Measurements from ENCODE around the gene EFNB2.

GRCh38 chr13:106573868-106574267 is 38.4 kb upstream of the EFNB2 start:
- TF ChIP-seq, protein P1, sequence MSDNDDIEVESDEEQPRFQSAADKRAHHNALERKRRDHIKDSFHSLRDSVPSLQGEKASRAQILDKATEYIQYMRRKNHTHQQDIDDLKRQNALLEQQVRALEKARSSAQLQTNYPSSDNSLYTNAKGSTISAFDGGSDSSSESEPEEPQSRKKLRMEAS (CRISPR knock-in tag; IDR thresholded peaks at IDR 0.05), result no peak
- TF ChIP-seq, protein P2, sequence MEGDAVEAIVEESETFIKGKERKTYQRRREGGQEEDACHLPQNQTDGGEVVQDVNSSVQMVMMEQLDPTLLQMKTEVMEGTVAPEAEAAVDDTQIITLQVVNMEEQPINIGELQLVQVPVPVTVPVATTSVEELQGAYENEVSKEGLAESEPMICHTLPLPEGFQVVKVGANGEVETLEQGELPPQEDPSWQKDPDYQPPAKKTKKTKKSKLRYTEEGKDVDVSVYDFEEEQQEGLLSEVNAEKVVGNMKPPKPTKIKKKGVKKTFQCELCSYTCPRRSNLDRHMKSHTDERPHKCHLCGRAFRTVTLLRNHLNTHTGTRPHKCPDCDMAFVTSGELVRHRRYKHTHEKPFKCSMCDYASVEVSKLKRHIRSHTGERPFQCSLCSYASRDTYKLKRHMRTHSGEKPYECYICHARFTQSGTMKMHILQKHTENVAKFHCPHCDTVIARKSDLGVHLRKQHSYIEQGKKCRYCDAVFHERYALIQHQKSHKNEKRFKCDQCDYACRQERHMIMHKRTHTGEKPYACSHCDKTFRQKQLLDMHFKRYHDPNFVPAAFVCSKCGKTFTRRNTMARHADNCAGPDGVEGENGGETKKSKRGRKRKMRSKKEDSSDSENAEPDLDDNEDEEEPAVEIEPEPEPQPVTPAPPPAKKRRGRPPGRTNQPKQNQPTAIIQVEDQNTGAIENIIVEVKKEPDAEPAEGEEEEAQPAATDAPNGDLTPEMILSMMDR (IDR thresholded peaks at IDR 0.05), result no peak

Data from WTC11 (cell line).